Fibroblast of villous mesenchyme (primary cell): ENCODE data around the gene CNRIP1. TPM values are rescaled to one million over a fixed set of nuclear protein-coding genes. Genes with fewer than 3 reads are reported as not detected.

Source experiments
- DNase-seq: peaks from one replicate; pipeline ENCODE4 v3.0.0-alpha.2; 2010; ENCODE audit warnings: low read depth
- H3K4me3 ChIP-seq: 2 replicates; pipeline ENCODE4 v1.5.1; 2011; ENCODE audit warnings: low read depth, mild to moderate bottlenecking, low read length
- total RNA-seq: library from RNA; depleted of rRNA; stranded (reverse); fragments of >200 nt; gene quantifications from 2 replicates; pipeline ENCODE4 v1.2.3, GENCODE V29; 2012
- TF ChIP-seq, protein P1 (sequence below): IDR thresholded peaks from 2 replicates; pipeline ENCODE4 v1.5.1; 2012; ENCODE audit warnings: low read depth, mild to moderate bottlenecking, low read length; ENCODE audit not compliant: insufficient read depth

The CNRIP1 gene
- total RNA-seq, 1 donor, result 24.6 TPM

DNA sequence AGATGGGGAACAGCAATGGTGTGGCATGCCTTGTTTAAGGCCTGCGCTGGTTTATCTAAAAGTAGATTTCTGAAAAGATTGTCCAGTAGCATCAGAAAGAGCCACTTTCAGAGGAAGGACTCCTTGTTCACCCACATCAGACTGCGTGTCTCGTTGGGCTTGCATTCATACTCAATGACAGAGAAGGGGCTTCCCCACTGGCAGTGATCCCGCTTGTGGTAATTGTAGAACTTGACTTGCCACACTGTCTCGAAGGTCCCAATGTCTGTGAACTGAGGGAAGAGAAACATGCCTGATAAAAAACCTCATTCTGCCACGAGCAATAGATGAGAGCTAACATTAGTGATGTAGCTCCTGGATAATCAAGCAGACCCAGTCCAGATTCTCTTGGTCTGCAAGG, 26.0 kb downstream of the CNRIP1 start:
- no peak for DNase-seq
- H3K4me3 ChIP-seq, result no peak overlapping the region
- TF ChIP-seq, protein P1, sequence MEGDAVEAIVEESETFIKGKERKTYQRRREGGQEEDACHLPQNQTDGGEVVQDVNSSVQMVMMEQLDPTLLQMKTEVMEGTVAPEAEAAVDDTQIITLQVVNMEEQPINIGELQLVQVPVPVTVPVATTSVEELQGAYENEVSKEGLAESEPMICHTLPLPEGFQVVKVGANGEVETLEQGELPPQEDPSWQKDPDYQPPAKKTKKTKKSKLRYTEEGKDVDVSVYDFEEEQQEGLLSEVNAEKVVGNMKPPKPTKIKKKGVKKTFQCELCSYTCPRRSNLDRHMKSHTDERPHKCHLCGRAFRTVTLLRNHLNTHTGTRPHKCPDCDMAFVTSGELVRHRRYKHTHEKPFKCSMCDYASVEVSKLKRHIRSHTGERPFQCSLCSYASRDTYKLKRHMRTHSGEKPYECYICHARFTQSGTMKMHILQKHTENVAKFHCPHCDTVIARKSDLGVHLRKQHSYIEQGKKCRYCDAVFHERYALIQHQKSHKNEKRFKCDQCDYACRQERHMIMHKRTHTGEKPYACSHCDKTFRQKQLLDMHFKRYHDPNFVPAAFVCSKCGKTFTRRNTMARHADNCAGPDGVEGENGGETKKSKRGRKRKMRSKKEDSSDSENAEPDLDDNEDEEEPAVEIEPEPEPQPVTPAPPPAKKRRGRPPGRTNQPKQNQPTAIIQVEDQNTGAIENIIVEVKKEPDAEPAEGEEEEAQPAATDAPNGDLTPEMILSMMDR, result no peak

DNA sequence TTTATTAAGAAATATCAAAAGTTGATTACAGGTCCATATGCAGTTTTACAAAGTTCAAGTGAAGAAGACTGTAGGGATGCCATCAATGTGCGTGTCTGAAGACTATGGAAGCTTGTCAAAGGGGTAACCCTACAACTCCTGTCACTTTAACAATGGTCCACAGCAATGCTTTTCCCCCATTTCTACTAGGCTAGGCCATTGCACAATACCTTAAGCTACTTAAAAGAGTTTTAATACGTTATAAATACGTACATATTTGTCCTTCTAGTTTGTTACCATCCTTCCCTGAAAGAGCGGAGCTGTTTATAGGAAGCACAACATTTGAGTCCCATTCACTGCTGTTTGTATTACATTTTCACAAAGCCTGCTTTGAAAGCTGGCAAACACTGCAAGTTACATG, 26.7 kb downstream of the CNRIP1 start:
- no peak overlapping the region for H3K4me3 ChIP-seq
- TF ChIP-seq, protein P1, result no peak
- DNase-seq, result no peak

DNA sequence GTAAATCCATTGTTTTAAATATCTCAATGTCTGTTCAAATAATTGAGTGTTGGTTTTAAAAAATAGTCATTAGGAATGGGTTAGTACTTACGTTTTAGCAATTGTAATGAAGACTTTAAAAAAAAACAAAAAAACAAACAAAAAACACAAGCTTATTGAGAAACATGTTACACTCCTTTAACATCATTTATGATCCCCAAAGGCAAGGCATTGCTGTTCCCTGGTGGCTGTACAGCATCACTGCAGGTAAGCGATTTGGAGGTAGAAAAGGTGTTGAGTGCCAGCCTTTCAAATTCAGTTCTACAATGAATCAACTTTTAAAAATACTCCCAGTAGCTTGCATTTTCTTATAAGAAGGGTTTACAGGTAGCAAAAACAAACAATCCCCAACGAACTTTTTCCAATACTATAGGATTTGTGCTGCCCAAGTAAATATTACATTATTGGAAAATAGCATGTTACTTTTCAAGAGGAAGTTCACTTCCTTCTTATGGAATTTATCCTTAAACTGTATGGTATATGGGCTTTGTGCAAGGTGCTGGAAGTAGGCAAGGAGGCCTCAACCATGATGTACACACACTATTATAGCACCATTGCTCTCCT, 27.5 kb downstream of the CNRIP1 start:
- TF ChIP-seq, protein P1, result peak; percentile 72
- no peak overlapping the region for H3K4me3 ChIP-seq
- peak; percentile 30 for DNase-seq

DNA sequence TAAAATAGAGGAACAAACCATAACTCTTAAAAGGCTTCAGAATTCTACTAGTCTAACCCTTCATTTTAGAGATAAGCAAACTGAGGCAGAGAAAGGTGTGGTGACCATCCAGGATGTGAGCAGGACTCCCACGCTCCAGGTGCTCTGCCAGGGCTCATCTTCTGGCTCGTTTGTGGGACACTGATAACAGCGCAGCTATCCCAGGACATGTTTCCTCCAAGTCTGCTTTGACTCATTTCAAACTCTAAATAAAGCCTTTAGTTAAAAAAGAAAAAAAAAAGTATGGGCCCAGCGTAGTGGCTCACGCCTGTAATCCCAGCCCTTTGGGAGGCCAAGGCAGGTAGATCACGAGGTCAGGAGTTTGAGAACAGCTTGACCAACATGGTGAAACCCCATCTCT, 28.4 kb downstream of the CNRIP1 start:
- DNase-seq, result no peak
- TF ChIP-seq, protein P1, result no peak
- H3K4me3 ChIP-seq, result no peak overlapping the region

DNA sequence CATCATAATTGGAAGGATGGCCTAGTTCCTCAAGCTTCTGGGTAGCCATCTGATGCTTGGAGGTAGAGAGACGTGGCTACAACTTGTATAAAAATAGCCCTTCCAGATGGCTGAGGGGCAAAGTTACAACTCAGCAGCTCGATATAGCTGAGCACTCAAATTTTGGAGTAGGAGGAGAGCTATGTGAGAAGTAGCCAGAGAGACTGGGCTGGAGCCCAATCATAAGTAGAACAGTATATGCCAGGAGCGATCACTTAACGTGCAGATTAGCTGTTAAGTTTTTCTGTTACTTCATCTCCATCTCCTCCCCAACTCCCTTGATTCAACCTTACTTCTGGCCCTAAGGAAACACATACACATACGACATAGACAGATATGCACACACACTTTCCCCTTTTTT, 28.8 kb downstream of the CNRIP1 start:
- TF ChIP-seq, protein P1, result no peak
- no peak overlapping the region for H3K4me3 ChIP-seq
- no peak for DNase-seq

DNA sequence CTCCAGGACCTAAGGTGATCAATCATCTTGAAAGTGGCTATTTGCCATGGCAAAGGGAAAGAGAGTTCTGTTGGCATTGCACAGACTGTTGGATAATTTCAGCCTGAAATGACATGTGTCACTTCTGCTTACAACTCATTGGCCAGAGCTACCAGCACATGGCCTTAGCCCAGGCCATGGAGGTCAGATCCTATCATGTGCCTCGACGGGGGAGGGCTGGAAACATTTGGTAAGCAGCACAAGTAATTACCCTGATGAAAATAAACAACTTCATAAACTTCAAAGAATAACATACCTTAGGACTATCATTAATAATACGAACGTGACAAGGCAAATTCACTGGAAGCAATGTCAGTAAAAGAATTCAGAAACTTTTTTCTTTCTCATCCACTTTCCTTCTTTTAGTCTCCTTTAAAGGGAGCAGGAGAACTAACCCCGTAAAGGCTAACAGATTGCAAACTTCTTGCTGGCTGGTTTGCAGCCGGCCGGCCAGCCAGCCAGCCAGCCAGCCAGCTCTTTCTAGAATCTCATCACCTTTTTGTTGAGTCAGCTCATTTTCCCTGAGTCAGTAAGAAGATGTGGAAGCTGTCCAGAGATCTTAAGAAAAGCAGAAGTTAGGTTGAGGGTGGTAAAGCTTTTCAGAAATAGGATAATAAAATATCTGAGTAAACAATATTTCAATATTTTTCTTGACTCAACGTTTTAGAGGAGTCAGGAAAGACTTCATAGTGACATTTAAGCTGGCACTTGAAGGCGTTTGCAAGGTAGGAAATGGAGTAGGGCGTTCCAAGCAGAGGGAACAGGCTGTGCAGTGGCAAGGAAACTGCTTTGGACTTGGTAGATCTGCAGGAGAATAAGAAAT, 31.9 kb downstream of the CNRIP1 start:
- TF ChIP-seq, protein P1, result no peak
- no peak overlapping the region for H3K4me3 ChIP-seq
- DNase-seq, result peak; percentile 72
